Measurements from ENCODE around the gene SLIT2.

DNA sequence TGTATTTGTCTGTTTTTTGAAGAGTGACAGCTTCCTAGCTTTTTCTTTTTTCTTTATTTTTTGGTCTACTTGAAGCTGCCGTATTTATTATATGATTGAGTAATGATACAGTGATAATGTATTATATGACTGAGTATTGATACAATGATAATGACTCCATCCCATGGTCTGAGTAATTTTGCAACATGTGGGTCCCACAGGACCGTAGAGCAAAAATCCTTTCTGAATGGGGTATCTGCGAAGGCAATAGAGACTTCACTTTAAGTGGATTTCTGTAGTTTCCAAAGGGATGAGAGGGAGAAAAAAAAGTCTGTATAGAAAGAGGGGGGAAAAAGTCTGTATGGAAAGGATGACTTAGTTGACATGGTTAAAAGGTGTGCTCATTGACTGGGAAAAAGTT, 41.0 kb downstream of the SLIT2 start:
- TF ChIP-seq CTCF (conservative IDR thresholded peaks at IDR 0.05) (no peak), EZH2 (IDR thresholded peaks at IDR 0.05; ENCODE audit: low read depth) (no peak)
